ENCODE data around the gene DUSP1. TPM values are rescaled to one million over a fixed set of nuclear protein-coding genes. Genes with fewer than 3 reads are reported as not detected.
A peak's percentile ranks its signal among the peaks of the same experiment; 100 is the strongest.

DUSP1 gene
- total and polyA plus RNA-seq, 7 donors: 99.9 to 1,033 (median 449) TPM

GRCh38 chr5:172743112-172743959, 27.7 kb downstream of the DUSP1 start:
- no peaks in the 10 kb centered on the region for H3K36me3 ChIP-seq
- 82 to 85% methylated on average over 7 of the region's 7 CpGs for WGBS, 2 donors
- H3K27me3 ChIP-seq: no peaks in the 10 kb centered on the region
- peaks cover 0 to 71% (median 45%) of the 10 kb centered on the region in 4 donors for H3K4me1 ChIP-seq
- intact Hi-C loops (cut with DNase I): no loop called here
- TF ChIP-seq EP300 (IDR thresholded peaks at IDR 0.05) (no peak), POLR2A (IDR thresholded peaks at IDR 0.05) (no peak), CTCF (IDR thresholded peaks at IDR 0.05) (no peak), POLR2AphosphoS5 (IDR thresholded peaks at IDR 0.05) (no peak)
- DNase-seq: no peak
- no peak overlapping the region for H3K4me3 ChIP-seq
- H3K9me3 ChIP-seq: no peaks in the 10 kb centered on the region
- peak overlapping the region in 3 of 4 donors; percentile 82 to 95 (median 95) for H3K27ac ChIP-seq

GRCh38 chr5:172741206-172741582, 29.8 kb downstream of the DUSP1 start:
- no peaks in the 10 kb centered on the region for H3K36me3 ChIP-seq
- TF ChIP-seq POLR2A (IDR thresholded peaks at IDR 0.05) (no peak), EP300 (IDR thresholded peaks at IDR 0.05) (no peak)
- DNase-seq: no peak
- intact Hi-C loops (cut with DNase I): no loop called here
- H3K4me1 ChIP-seq: peaks cover 0 to 63% (median 41%) of the 10 kb centered on the region in 4 donors
- H3K4me3 ChIP-seq: no peak overlapping the region
- H3K27ac ChIP-seq: peak overlapping the region; percentile 82 to 95 (median 91)
- H3K9me3 ChIP-seq: no peaks in the 10 kb centered on the region
- 75 to 90% methylated on average over 1 of the region's 1 CpG for WGBS, 2 donors
- H3K27me3 ChIP-seq: no peaks in the 10 kb centered on the region

GRCh38 chr5:172740428-172741205, 30.4 kb downstream of the DUSP1 start:
- H3K27me3 ChIP-seq: no peaks in the 10 kb centered on the region
- peak overlapping the region; percentile 82 to 95 (median 91) for H3K27ac ChIP-seq
- 74 to 82% methylated on average over 15 of the region's 15 CpGs for WGBS, 2 donors
- intact Hi-C loops (cut with DNase I): no loop called here
- no peak overlapping the region for H3K4me3 ChIP-seq
- peaks cover 0 to 63% (median 42%) of the 10 kb centered on the region in 4 donors for H3K4me1 ChIP-seq
- H3K9me3 ChIP-seq: no peaks in the 10 kb centered on the region
- TF ChIP-seq CTCF (IDR thresholded peaks at IDR 0.05): no peak
- TF ChIP-seq POLR2A (IDR thresholded peaks at IDR 0.05): no peak
- peak in 2 of 4 donors; percentile 28 to 76 for TF ChIP-seq EP300 (IDR thresholded peaks at IDR 0.05)
- peak; percentile 18 to 76 (median 64) for TF ChIP-seq POLR2AphosphoS5 (IDR thresholded peaks at IDR 0.05)
- H3K36me3 ChIP-seq: no peaks in the 10 kb centered on the region
- DNase-seq: peak; percentile 94

- peaks cover 0 to 67% (median 44%) of the 10 kb centered on the region in 4 donors for H3K4me1 ChIP-seq
- H3K36me3 ChIP-seq: no peaks in the 10 kb centered on the region
- DNase-seq: no peak
- no peaks in the 10 kb centered on the region for H3K9me3 ChIP-seq
- TF ChIP-seq EP300 (IDR thresholded peaks at IDR 0.05) (no peak), CTCF (IDR thresholded peaks at IDR 0.05) (no peak), POLR2AphosphoS5 (IDR thresholded peaks at IDR 0.05) (no peak), POLR2A (IDR thresholded peaks at IDR 0.05) (no peak)
- no peak overlapping the region for H3K4me3 ChIP-seq
- WGBS, 2 donors: 94% methylated on average over 6 of the region's 6 CpGs
- H3K27me3 ChIP-seq: no peaks in the 10 kb centered on the region
- intact Hi-C loops (cut with DNase I): no loop called here
- peak overlapping the region in 3 of 4 donors; percentile 82 to 95 (median 95) for H3K27ac ChIP-seq
Measured at GRCh38 chr5:172739375-172739774, 31.6 kb downstream of the DUSP1 start.
